ENCODE measurements around the gene IMMP2L. TPM values are rescaled to one million over a fixed set of nuclear protein-coding genes. Genes with fewer than 3 reads are reported as not detected.

The IMMP2L gene
- total RNA-seq, 1 donor from 2014 or later = 23.9 TPM

- no peak for DNase-seq
Measured at GRCh38 chr7:110921595-110922151, 640.6 kb downstream of the IMMP2L start.

GRCh38 chr7:110918949-110919548 lies 643.2 kb downstream of the IMMP2L start:
- DNase-seq = no peak

- DNase-seq = no peak
Measured at GRCh38 chr7:110914263-110914662, 648.0 kb downstream of the IMMP2L start.

- no peak for DNase-seq
Measured at GRCh38 chr7:110911632-110912031, 650.7 kb downstream of the IMMP2L start.

GRCh38 chr7:110909117-110909516 lies 653.2 kb downstream of the IMMP2L start:
- DNase-seq = no peak

- DNase-seq = no peak
Measured at GRCh38 chr7:110905773-110906566, 656.3 kb downstream of the IMMP2L start.

GRCh38 chr7:110898516-110898915 lies 663.8 kb downstream of the IMMP2L start:
- no peak for DNase-seq

- no peak for DNase-seq
Measured at GRCh38 chr7:110897538-110897937, 664.8 kb downstream of the IMMP2L start.

GRCh38 chr7:110894111-110894510 lies 668.2 kb downstream of the IMMP2L start:
- DNase-seq = no peak

GRCh38 chr7:110891197-110891596 lies 671.1 kb downstream of the IMMP2L start:
- DNase-seq = no peak

- no peak for DNase-seq
Measured at GRCh38 chr7:110890101-110890500, 672.2 kb downstream of the IMMP2L start.

GRCh38 chr7:110889335-110889734 lies 673.0 kb downstream of the IMMP2L start:
- no peak for DNase-seq

- no peak for DNase-seq
Measured at GRCh38 chr7:110888641-110889040, 673.7 kb downstream of the IMMP2L start.

GRCh38 chr7:110885474-110885873 lies 676.8 kb downstream of the IMMP2L start:
- DNase-seq = no peak

GRCh38 chr7:110881721-110882120 lies 680.6 kb downstream of the IMMP2L start:
- DNase-seq = peak; percentile 16

GRCh38 chr7:110880971-110881370 lies 681.3 kb downstream of the IMMP2L start:
- DNase-seq = no peak

- no peak for DNase-seq
Measured at GRCh38 chr7:110877016-110877415, 685.3 kb downstream of the IMMP2L start.

GRCh38 chr7:110875346-110875745 lies 686.9 kb downstream of the IMMP2L start:
- DNase-seq = no peak

GRCh38 chr7:110871856-110872255 lies 690.4 kb downstream of the IMMP2L start:
- DNase-seq = no peak

- no peak for DNase-seq
Measured at GRCh38 chr7:110870926-110871325, 691.4 kb downstream of the IMMP2L start.

- no peak for DNase-seq
Measured at GRCh38 chr7:110868458-110868857, 693.8 kb downstream of the IMMP2L start.

GRCh38 chr7:110867771-110868170 lies 694.5 kb downstream of the IMMP2L start:
- no peak for DNase-seq

GRCh38 chr7:110863258-110863657 lies 699.0 kb downstream of the IMMP2L start:
- DNase-seq = no peak

- no peak for DNase-seq
Measured at GRCh38 chr7:110861163-110861562, 701.1 kb downstream of the IMMP2L start.
